Hepatocyte (in vitro differentiated cells): ENCODE measurements around the gene NAT10.

ENCODE experiments used
- CTCF ChIP-seq: fragments of 200-600 bp; sonication (generic); IDR thresholded peaks from 2 replicates; pipeline ENCODE4 v1.5.1; 2016; ENCODE audit warnings: antibody characterized with exemption, mild to moderate bottlenecking; ENCODE audit not compliant: poor library complexity
- EZH2 ChIP-seq: fragments of 200-600 bp; sonication (generic); IDR thresholded peaks from 2 replicates; pipeline ENCODE4 v1.6.1; 2016; ENCODE audit warnings: antibody characterized with exemption, mild to moderate bottlenecking, borderline replicate concordance
- EZH2phosphoT487 ChIP-seq: fragments of 200-600 bp; sonication (generic); IDR thresholded peaks from one replicate; pipeline ENCODE4 v1.6.1; 2018; ENCODE audit warnings: antibody characterized with exemption, mild to moderate bottlenecking, low read depth, moderate library complexity; ENCODE audit not compliant: unreplicated experiment, severe bottlenecking

- TF ChIP-seq EZH2, result no peak
- no peak for TF ChIP-seq EZH2phosphoT487
- TF ChIP-seq CTCF, result no peak
Observed at GRCh38 chr11:34161812-34162492, 56.5 kb downstream of the NAT10 start.
